ENCODE data around the gene PLPP3.

- TF ChIP-seq TAF1 (IDR thresholded peaks at IDR 0.05; ENCODE audit: borderline replicate concordance, low read depth, low read length): no peak
- no peak for TF ChIP-seq POLR2A (IDR thresholded peaks at IDR 0.05; ENCODE audit: low read depth, low read length)
- TF ChIP-seq POLR2AphosphoS5 (IDR thresholded peaks at IDR 0.05; ENCODE audit: low read depth, low read length): no peak
These were observed 21.6 kb downstream of the PLPP3 start for GRCh38 chr1:56557746-56558145.

Measured in GM12892 (cell line).